HG03378 (cell line): ENCODE measurements around the gene CDIP1.

ENCODE experiments used
- ATAC-seq: cut with Tn5 transposase; IDR thresholded peaks from one replicate; pipeline ENCODE4 v1.9.1; 2021; ENCODE audit warnings: mild to moderate bottlenecking, moderate library complexity; ENCODE audit not compliant: unreplicated experiment

Gene CDIP1

GRCh38 chr16:4460936-4461249 lies 77.7 kb downstream of the CDIP1 start:
- no peak for ATAC-seq
